CD8-positive, alpha-beta memory T cell (primary cell): ENCODE data around the gene ADH1B. TPM values are rescaled to one million over a fixed set of nuclear protein-coding genes. Genes with fewer than 3 reads are reported as not detected.
A peak's percentile ranks its signal among the peaks of the same experiment; 100 is the strongest.
"Not testable (repeated sequence)": the region's sequence is repeated elsewhere in the genome, so short reads cannot be mapped to it uniquely, and the experiment has no call there.

Source experiments
- CTCF ChIA-PET: fragments of 350-600 bp; sonication (Branson Sonifier 250); formaldehyde crosslinking; loops from one replicate; lab custom pipeline; 2021; ENCODE audit warnings: antibody characterized with exemption; lab: Charles Lee
- POLR2A ChIA-PET: fragments of 350-600 bp; sonication (Branson Sonifier 250); formaldehyde crosslinking; loops from one replicate; lab custom pipeline; 2021; ENCODE audit warnings: antibody characterized with exemption; lab: Charles Lee
- DNase-seq, 5 donors: peaks; one replicate each; pipeline versions ENCODE4 v3.0.0 to v3.0.0-alpha.2; 2020 to 2022; ENCODE audit warnings: mixed read lengths in 1 of 5
- H3K27ac ChIP-seq: one replicate; pipeline ENCODE4 v1.7.0; 2013; ENCODE audit warnings: low read depth, mild to moderate bottlenecking, low read length, moderate library complexity
- H3K27me3 ChIP-seq: 2 replicates; pipeline ENCODE4 v1.7.0; 2013; ENCODE audit warnings: low read length, mild to moderate bottlenecking; ENCODE audit not compliant: insufficient read depth, poor library complexity, severe bottlenecking
- H3K36me3 ChIP-seq: 2 replicates; pipeline ENCODE4 v1.7.0; 2013; ENCODE audit warnings: mild to moderate bottlenecking, low read length, moderate library complexity; ENCODE audit not compliant: insufficient read depth
- H3K4me1 ChIP-seq: 2 replicates; pipeline ENCODE4 v1.7.0; 2013; ENCODE audit warnings: mild to moderate bottlenecking, low read length, moderate library complexity; ENCODE audit not compliant: insufficient read depth
- H3K4me3 ChIP-seq: 2 replicates; pipeline ENCODE4 v1.7.0; 2013; ENCODE audit warnings: mild to moderate bottlenecking, low read length
- H3K9me3 ChIP-seq: 2 replicates; pipeline ENCODE4 v1.7.0; 2013; ENCODE audit warnings: mild to moderate bottlenecking, low read length
- H3K27ac Mint-ChIP-seq, 8 donors: one replicate each; pipeline ENCODE4 v1.8.0; 2020 to 2021; ENCODE audit warnings: mixed read lengths in 8 of 8, mild to moderate bottlenecking in 6 of 8, inconsistent platforms in 3 of 8, moderate library complexity in 3 of 8
- H3K27me3 Mint-ChIP-seq, 2 donors: one replicate each; pipeline ENCODE4 v1.8.0; 2020 to 2021; ENCODE audit warnings: mixed read lengths in 2 of 2, mild to moderate bottlenecking in 1 of 2, moderate library complexity in 1 of 2
- H3K36me3 Mint-ChIP-seq, 3 donors: one replicate each; pipeline ENCODE4 v1.8.0; 2020 to 2021; ENCODE audit warnings: mixed read lengths in 3 of 3, inconsistent platforms in 1 of 3, mild to moderate bottlenecking in 1 of 3
- H3K4me1 Mint-ChIP-seq, 3 donors: one replicate each; pipeline ENCODE4 v1.8.0; 2020 to 2021; ENCODE audit warnings: mixed read lengths in 3 of 3, inconsistent platforms in 1 of 3, mild to moderate bottlenecking in 1 of 3
- H3K4me3 Mint-ChIP-seq, 7 donors: one replicate each; pipeline ENCODE4 v1.8.0; 2020 to 2021; ENCODE audit warnings: mixed read lengths in 7 of 7, mild to moderate bottlenecking in 6 of 7, moderate library complexity in 4 of 7, inconsistent platforms in 2 of 7
- H3K9me3 Mint-ChIP-seq, 5 donors: one replicate each; pipeline ENCODE4 v1.8.0; 2020 to 2022; ENCODE audit warnings: mixed read lengths in 5 of 5, mild to moderate bottlenecking in 3 of 5, moderate library complexity in 2 of 5, inconsistent platforms in 1 of 5
- polyA plus RNA-seq: library from polyadenylated mRNA; unstranded; fragments of 300-500 nt; fragmentation: Illumina TruSeq; gene quantifications from one replicate; pipeline ENCODE4 v1.2.3, GENCODE V29; 2021
- total RNA-seq, 2 experiments: library from RNA; stranded (reverse); gene quantifications; one replicate each; pipeline ENCODE4 v1.2.3, GENCODE V29; 2021

ADH1B gene
- total RNA-seq, result not detected
- polyA plus RNA-seq, result not detected

GRCh38 chr4:99321241-99322191 is at the start of gene ADH1B:
TSS of gene ADH1B (minus strand) at chr4:99321401. CDS start at chr4:99321331, 70 bp downstream.
- Mint-ChIP-seq H3K36me3 (no peaks in the 10 kb centered on the region), H3K27me3 (peaks cover 0 to 25% of the 10 kb centered on the region in 2 donors), H3K4me1 (no peaks in the 10 kb centered on the region), H3K4me3 (no peak within 1 kb of the TSS), H3K27ac (peak within 1 kb of the TSS in 1 of 8 donors; percentile 75), H3K9me3 (no peaks in the 10 kb centered on the region)
- Histone ChIP-seq H3K27me3 (no peaks in the 10 kb centered on the region), H3K36me3 (no peaks in the 10 kb centered on the region), H3K27ac (no peak within 1 kb of the TSS), H3K4me1 (no peaks in the 10 kb centered on the region), H3K4me3 (no peak within 1 kb of the TSS), H3K9me3 (no peaks in the 10 kb centered on the region)
- CTCF ChIA-PET, result interaction anchor here (1.6 kb wide), 1 partner anchor 12 kb away, joined by 3 read pairs; no protein-coding TSS in a partner anchor
- POLR2A ChIA-PET, result no interaction called here
- DNase-seq, result no peak

- H3K36me3 Mint-ChIP-seq, H3K9me3 ChIP-seq, H3K4me1 Mint-ChIP-seq, H3K4me3 ChIP-seq, CTCF ChIA-PET, H3K27ac ChIP-seq, H3K4me1 ChIP-seq, POLR2A ChIA-PET, H3K27ac Mint-ChIP-seq, H3K27me3 ChIP-seq, H3K36me3 ChIP-seq, H3K4me3 Mint-ChIP-seq, DNase-seq: not testable (repeated sequence)
- peaks cover under 1 to 11% (median 4%) of the 10 kb centered on the region in 5 donors for H3K9me3 Mint-ChIP-seq
- peaks cover 18 to 35% of the 10 kb centered on the region in 2 donors for H3K27me3 Mint-ChIP-seq
Observed at GRCh38 chr4:99367817-99368216, 46.6 kb upstream of the ADH1B start.

- ChIA-PET POLR2A (no interaction called here), CTCF (no interaction called here)
- no peak overlapping the region for H3K27ac Mint-ChIP-seq
- no peaks in the 10 kb centered on the region for H3K36me3 ChIP-seq
- no peak overlapping the region for H3K4me3 ChIP-seq
- H3K27me3 Mint-ChIP-seq, result peaks cover 18 to 35% of the 10 kb centered on the region in 2 donors
- no peaks in the 10 kb centered on the region for H3K4me1 Mint-ChIP-seq
- H3K27me3 ChIP-seq, result no peaks in the 10 kb centered on the region
- no peak overlapping the region for H3K27ac ChIP-seq
- peaks cover 0 to 7% (median 3%) of the 10 kb centered on the region in 5 donors for H3K9me3 Mint-ChIP-seq
- H3K9me3 ChIP-seq, result no peaks in the 10 kb centered on the region
- H3K36me3 Mint-ChIP-seq, result no peaks in the 10 kb centered on the region
- H3K4me3 Mint-ChIP-seq, result no peak overlapping the region
- DNase-seq, result no peak
- no peaks in the 10 kb centered on the region for H3K4me1 ChIP-seq
Observed at GRCh38 chr4:99366491-99366890, 45.3 kb upstream of the ADH1B start.

- Histone ChIP-seq H3K27ac (no peak overlapping the region), H3K9me3 (no peaks in the 10 kb centered on the region), H3K36me3 (no peaks in the 10 kb centered on the region), H3K27me3 (no peaks in the 10 kb centered on the region), H3K4me3 (no peak overlapping the region), H3K4me1 (no peaks in the 10 kb centered on the region)
- ChIA-PET CTCF (no interaction called here), POLR2A (no interaction called here)
- Mint-ChIP-seq H3K27ac (no peak overlapping the region), H3K27me3 (peaks cover 10 to 14% of the 10 kb centered on the region in 2 donors), H3K4me3 (no peak overlapping the region), H3K9me3 (peaks cover 0 to 3% (median 2%) of the 10 kb centered on the region in 5 donors), H3K36me3 (no peaks in the 10 kb centered on the region), H3K4me1 (no peaks in the 10 kb centered on the region)
- DNase-seq, result no peak
Observed at GRCh38 chr4:99362768-99363167, 41.6 kb upstream of the ADH1B start.

- Mint-ChIP-seq H3K36me3 (no peaks in the 10 kb centered on the region), H3K9me3 (peaks cover 0 to 3% (median 2%) of the 10 kb centered on the region in 5 donors), H3K27ac (no peak overlapping the region), H3K4me3 (no peak overlapping the region), H3K27me3 (peaks cover 7 to 13% of the 10 kb centered on the region in 2 donors), H3K4me1 (no peaks in the 10 kb centered on the region)
- DNase-seq, result no peak
- Histone ChIP-seq H3K4me3 (no peak overlapping the region), H3K9me3 (no peaks in the 10 kb centered on the region), H3K27me3 (no peaks in the 10 kb centered on the region), H3K36me3 (no peaks in the 10 kb centered on the region), H3K4me1 (no peaks in the 10 kb centered on the region), H3K27ac (no peak overlapping the region)
- CTCF ChIA-PET, result no interaction called here
- POLR2A ChIA-PET, result no interaction called here
Observed at GRCh38 chr4:99361899-99362275, 40.7 kb upstream of the ADH1B start.

- CTCF ChIA-PET, result no interaction called here
Observed at GRCh38 chr4:99361268-99361898, 40.2 kb upstream of the ADH1B start.

GRCh38 chr4:99359480-99360204 is 38.4 kb upstream of the ADH1B start:
- Mint-ChIP-seq H3K27me3 (peaks cover 3 to 7% of the 10 kb centered on the region in 2 donors), H3K36me3 (no peaks in the 10 kb centered on the region), H3K9me3 (peaks cover 0 to 10% (median 3%) of the 10 kb centered on the region in 5 donors), H3K27ac (no peak overlapping the region), H3K4me1 (peaks cover 0 to 6% (median 2%) of the 10 kb centered on the region in 3 donors), H3K4me3 (no peak overlapping the region)
- Histone ChIP-seq H3K36me3 (no peaks in the 10 kb centered on the region), H3K9me3 (no peaks in the 10 kb centered on the region), H3K4me1 (no peaks in the 10 kb centered on the region), H3K27me3 (no peaks in the 10 kb centered on the region), H3K27ac (no peak overlapping the region), H3K4me3 (no peak overlapping the region)
- ChIA-PET POLR2A (no interaction called here), CTCF (no interaction called here)
- DNase-seq, result no peak

More at GRCh38 chr4:99361268-99361898, 40.2 kb upstream of the ADH1B start:
- peaks cover 0 to 2% (median under 1%) of the 10 kb centered on the region in 3 donors for H3K4me1 Mint-ChIP-seq
- Histone ChIP-seq H3K4me1 (no peaks in the 10 kb centered on the region), H3K27me3 (no peaks in the 10 kb centered on the region), H3K36me3 (no peaks in the 10 kb centered on the region), H3K27ac (no peak overlapping the region), H3K4me3 (no peak overlapping the region), H3K9me3 (no peaks in the 10 kb centered on the region)
- H3K27me3 Mint-ChIP-seq, result peaks cover 3 to 16% of the 10 kb centered on the region in 2 donors
- no peaks in the 10 kb centered on the region for H3K36me3 Mint-ChIP-seq
- H3K9me3 Mint-ChIP-seq, result peaks cover 0 to 3% (median 2%) of the 10 kb centered on the region in 5 donors
- DNase-seq, result no peak
- H3K27ac Mint-ChIP-seq, result no peak overlapping the region
- no peak overlapping the region for H3K4me3 Mint-ChIP-seq
- POLR2A ChIA-PET, result no interaction called here
